Measurements from ENCODE around the gene PARN. TPM values are rescaled to one million over a fixed set of nuclear protein-coding genes. Genes with fewer than 3 reads are reported as not detected.

PARN gene
- total and polyA plus RNA-seq, 4 experiments from 2014 or later, result 41.5 to 46.4 (median 44.7) TPM

DNA sequence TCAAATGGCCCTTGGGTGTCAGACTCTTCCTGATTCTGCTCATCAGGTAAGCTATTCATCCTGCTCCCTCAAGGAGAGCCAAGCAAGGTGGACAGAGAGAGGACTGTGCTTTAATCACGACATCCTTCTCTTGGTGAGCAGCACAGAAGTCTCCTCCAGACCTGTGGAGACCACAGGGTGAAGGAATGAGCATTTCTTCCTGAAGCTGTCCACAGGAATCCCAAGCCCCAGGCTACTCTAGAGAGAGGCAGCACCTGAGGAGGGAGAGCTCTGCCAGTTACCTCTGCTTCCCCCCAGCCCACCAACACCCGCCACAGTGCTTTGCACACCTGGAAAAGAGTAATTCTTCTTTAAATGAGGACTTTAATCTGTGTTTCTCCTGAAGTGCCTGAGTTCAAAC is 100.0 kb downstream of the PARN start:
- Mint-ChIP-seq H3K36me3 (peaks cover 14 to 33% of the 10 kb centered on the region in 2 donors), H3K9me3 (peaks cover 0 to 4% (median 0%) of the 10 kb centered on the region in 8 donors), H3K4me3 (no peak overlapping the region), H3K27me3 (no peaks in the 10 kb centered on the region), H3K4me1 (peaks cover 1 to 7% (median 5%) of the 10 kb centered on the region in 4 donors), H3K27ac (no peak overlapping the region)
- no peak overlapping the region for H3K27ac ChIP-seq (ENCODE audit: low read depth, low read length)
- no peak overlapping the region for H3K4me3 ChIP-seq (ENCODE audit: low read length in 2 of 2)
- no peaks in the 10 kb centered on the region for H3K36me3 ChIP-seq (ENCODE audit: insufficient read depth, low read length)
- intact Hi-C loops (cut with micrococcal nuclease), result no loop called here
- ChIA-PET CTCF (ENCODE audit: partially characterized antibody) (interaction anchor here (2.0 kb wide), 2 partner anchors 33 to 280 kb away, joined by 5 to 9 read pairs; no protein-coding TSS in a partner anchor), POLR2A (ENCODE audit: partially characterized antibody) (no interaction called here)
- no peaks in the 10 kb centered on the region for H3K27me3 ChIP-seq (ENCODE audit: insufficient read depth, low read length)
- no peak for DNase-seq
- no peaks in the 10 kb centered on the region for H3K4me1 ChIP-seq (ENCODE audit: insufficient read depth, low read length)
- no peaks in the 10 kb centered on the region for H3K9me3 ChIP-seq (ENCODE audit: control insufficient read depth in 1 of 2, low read length in 2 of 2)

DNA sequence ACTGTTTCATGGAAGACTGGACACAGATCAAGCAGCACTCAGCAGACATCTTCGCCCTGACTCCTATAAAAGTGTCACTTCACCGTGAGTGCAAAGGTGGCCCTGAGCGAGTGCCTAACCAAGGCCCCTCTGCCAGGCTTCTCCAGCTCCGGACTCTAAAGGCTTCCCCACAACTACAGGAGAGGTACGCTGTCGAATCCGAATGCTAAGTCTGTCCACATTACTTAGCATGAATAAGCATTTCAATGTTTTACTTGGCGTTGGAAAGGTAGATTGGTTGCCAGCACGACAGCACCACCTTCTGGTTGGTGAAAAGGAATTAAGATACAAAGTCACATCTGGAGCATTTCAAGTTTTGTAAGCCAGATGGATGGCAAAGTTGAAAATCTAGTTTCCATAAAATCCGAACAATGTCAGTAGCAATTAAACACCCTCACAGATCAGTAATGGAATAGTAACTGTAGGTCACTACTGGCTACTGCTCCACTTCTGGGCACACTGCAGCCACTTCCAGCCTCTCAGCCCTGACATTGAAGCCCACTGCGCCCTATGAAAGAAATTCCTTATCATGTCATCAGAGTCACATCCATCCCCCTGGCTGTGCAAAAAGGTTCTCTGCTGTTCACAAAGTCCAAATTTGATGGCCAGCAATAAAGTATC is 100.9 kb downstream of the PARN start:
- no peak overlapping the region for H3K4me3 Mint-ChIP-seq
- peaks cover 1 to 7% (median 6%) of the 10 kb centered on the region in 4 donors for H3K4me1 Mint-ChIP-seq
- ChIA-PET CTCF (ENCODE audit: partially characterized antibody) (interaction anchor here (0.9 to 2.5 kb wide), 5 partner anchors 14 to 605 kb away, joined by 5 to 9 read pairs (median 6); no protein-coding TSS in a partner anchor), POLR2A (ENCODE audit: partially characterized antibody) (no interaction called here)
- no peak overlapping the region for H3K27ac Mint-ChIP-seq
- H3K9me3 Mint-ChIP-seq, result peaks cover 0 to 4% (median 0%) of the 10 kb centered on the region in 8 donors
- H3K36me3 ChIP-seq (ENCODE audit: insufficient read depth, low read length), result no peaks in the 10 kb centered on the region
- peaks cover 14 to 33% of the 10 kb centered on the region in 2 donors for H3K36me3 Mint-ChIP-seq
- H3K4me3 ChIP-seq (ENCODE audit: low read length in 2 of 2), result no peak overlapping the region
- no peaks in the 10 kb centered on the region for H3K27me3 ChIP-seq (ENCODE audit: insufficient read depth, low read length)
- no peaks in the 10 kb centered on the region for H3K9me3 ChIP-seq (ENCODE audit: control insufficient read depth in 1 of 2, low read length in 2 of 2)
- no peak overlapping the region for H3K27ac ChIP-seq (ENCODE audit: low read depth, low read length)
- H3K27me3 Mint-ChIP-seq, result no peaks in the 10 kb centered on the region
- DNase-seq, result peak in 4 of 5 donors; percentile 39 to 44 (median 40)
- no peaks in the 10 kb centered on the region for H3K4me1 ChIP-seq (ENCODE audit: insufficient read depth, low read length)
- intact Hi-C loops (cut with micrococcal nuclease), result loop anchor here (1.0 kb wide), 1 partner anchor 280 kb away; no protein-coding TSS in a partner anchor

DNA sequence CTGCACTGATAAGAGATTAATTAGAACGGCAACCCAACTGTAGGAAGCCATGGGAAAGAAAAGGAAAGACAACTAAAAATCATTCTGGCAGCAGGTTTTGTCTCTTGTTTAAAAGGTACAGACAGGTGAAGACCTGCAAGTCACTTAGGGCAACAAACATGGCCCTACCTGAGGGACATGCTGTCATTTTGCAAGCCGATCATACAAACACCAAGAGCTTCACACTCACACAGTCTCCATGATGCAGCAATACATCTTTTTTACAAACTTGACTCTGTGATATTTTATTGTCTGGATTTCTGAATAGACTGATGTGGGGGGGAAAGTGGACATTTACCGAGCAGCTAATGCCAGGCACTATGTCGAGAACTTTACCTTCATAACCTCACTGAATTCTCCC is 101.8 kb downstream of the PARN start:
- Mint-ChIP-seq H3K4me1 (peaks cover 1 to 9% (median 8%) of the 10 kb centered on the region in 4 donors), H3K36me3 (peaks cover 11 to 25% of the 10 kb centered on the region in 2 donors), H3K4me3 (no peak overlapping the region), H3K27ac (no peak overlapping the region), H3K27me3 (no peaks in the 10 kb centered on the region), H3K9me3 (no peaks in the 10 kb centered on the region)
- Histone ChIP-seq H3K36me3 (ENCODE audit: insufficient read depth, low read length) (no peaks in the 10 kb centered on the region), H3K4me1 (ENCODE audit: insufficient read depth, low read length) (no peaks in the 10 kb centered on the region), H3K27ac (ENCODE audit: low read depth, low read length) (no peak overlapping the region), H3K9me3 (ENCODE audit: control insufficient read depth in 1 of 2, low read length in 2 of 2) (no peaks in the 10 kb centered on the region), H3K4me3 (ENCODE audit: low read length in 2 of 2) (no peak overlapping the region), H3K27me3 (ENCODE audit: insufficient read depth, low read length) (no peaks in the 10 kb centered on the region)
- ChIA-PET CTCF (ENCODE audit: partially characterized antibody) (interaction anchor here (0.9 to 3.3 kb wide), 5 partner anchors 13 to 605 kb away, joined by 5 to 14 read pairs (median 6); no protein-coding TSS in a partner anchor), POLR2A (ENCODE audit: partially characterized antibody) (no interaction called here)
- intact Hi-C loops (cut with micrococcal nuclease), result no loop called here
- DNase-seq, result no peak

DNA sequence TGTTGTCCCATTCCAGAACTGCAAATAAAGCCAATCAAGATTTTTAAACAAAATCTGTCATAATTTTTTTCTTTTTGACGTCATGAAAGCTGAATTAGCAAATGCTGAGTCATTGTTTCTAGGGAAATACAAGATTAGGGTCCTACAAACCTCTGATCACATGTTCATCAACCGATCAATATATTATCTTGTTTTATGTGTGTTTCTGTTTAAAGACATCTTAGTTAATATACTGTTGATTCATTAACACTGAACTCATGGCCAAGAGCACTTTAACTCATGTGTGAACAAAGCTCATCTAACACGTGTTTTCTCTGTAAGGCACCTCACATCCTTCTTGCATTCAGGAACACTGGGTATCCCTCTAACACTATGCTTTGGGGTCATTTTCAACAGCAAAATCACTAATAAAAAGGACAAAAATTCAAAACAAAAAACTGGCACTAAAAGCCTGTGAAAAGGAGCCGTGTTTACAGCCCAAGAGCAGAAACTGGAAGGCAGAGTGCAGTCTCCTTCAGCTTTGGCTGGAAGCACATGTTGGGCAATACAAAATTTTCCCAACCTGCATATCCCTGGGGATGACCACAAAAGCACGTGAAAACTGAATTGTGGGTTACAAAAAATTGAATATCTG is 102.5 kb downstream of the PARN start:
- POLR2A ChIA-PET (ENCODE audit: partially characterized antibody), result no interaction called here
- intact Hi-C loops (cut with micrococcal nuclease), result no loop called here
- H3K4me3 Mint-ChIP-seq, result peak overlapping the region in 2 of 8 donors; percentile 12 to 47

DNA sequence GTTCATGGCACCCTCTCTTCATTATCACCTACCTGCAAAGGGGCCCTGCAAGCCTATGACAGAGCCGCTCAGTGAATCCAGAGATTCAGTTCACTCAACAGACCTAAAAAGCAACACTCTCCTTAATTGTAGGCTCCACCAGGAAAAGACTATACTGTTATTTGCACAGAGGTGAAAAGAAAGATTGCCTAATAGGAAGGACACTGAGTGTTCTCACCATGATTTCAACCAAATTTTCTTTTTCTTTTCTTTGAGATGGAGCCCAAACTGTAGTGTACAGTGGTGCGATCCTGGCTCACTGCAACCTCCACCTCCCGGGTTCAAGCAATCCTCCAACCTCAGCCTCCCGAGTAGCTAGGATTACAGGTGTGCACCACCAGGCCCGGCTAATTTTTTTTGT is 104.5 kb downstream of the PARN start:
- intact Hi-C loops (cut with micrococcal nuclease), result no loop called here
- Histone ChIP-seq H3K9me3 (ENCODE audit: control insufficient read depth in 1 of 2, low read length in 2 of 2) (no peaks in the 10 kb centered on the region), H3K27ac (ENCODE audit: low read depth, low read length) (no peak overlapping the region), H3K27me3 (ENCODE audit: insufficient read depth, low read length) (no peaks in the 10 kb centered on the region), H3K36me3 (ENCODE audit: insufficient read depth, low read length) (no peaks in the 10 kb centered on the region), H3K4me1 (ENCODE audit: insufficient read depth, low read length) (peaks cover 5% of the 10 kb centered on the region), H3K4me3 (ENCODE audit: low read length in 2 of 2) (no peak overlapping the region)
- H3K27ac Mint-ChIP-seq, result no peak overlapping the region
- no peak overlapping the region for H3K4me3 Mint-ChIP-seq
- no peaks in the 10 kb centered on the region for H3K9me3 Mint-ChIP-seq
- DNase-seq, result no peak
- H3K36me3 Mint-ChIP-seq, result peaks cover 9 to 12% of the 10 kb centered on the region in 2 donors
- CTCF ChIA-PET (ENCODE audit: partially characterized antibody), result interaction anchor here (3.3 kb wide), 1 partner anchor 276 kb away, joined by 14 read pairs; no protein-coding TSS in a partner anchor
- peaks cover 2 to 23% (median 17%) of the 10 kb centered on the region in 4 donors for H3K4me1 Mint-ChIP-seq
- H3K27me3 Mint-ChIP-seq, result no peaks in the 10 kb centered on the region
- POLR2A ChIA-PET (ENCODE audit: partially characterized antibody), result no interaction called here

More for the DNA sequence above, 102.5 kb downstream of the PARN start:
- peaks cover 1 to 14% (median 11%) of the 10 kb centered on the region in 4 donors for H3K4me1 Mint-ChIP-seq
- H3K9me3 Mint-ChIP-seq, result no peaks in the 10 kb centered on the region
- CTCF ChIA-PET (ENCODE audit: partially characterized antibody), result interaction anchor here (0.9 to 3.3 kb wide), 6 partner anchors 13 to 608 kb away, joined by 3 to 14 read pairs (median 4); partner anchors contain the start of gene ERCC4
- H3K36me3 ChIP-seq (ENCODE audit: insufficient read depth, low read length), result no peaks in the 10 kb centered on the region
- H3K27ac Mint-ChIP-seq, result peak overlapping the region in 1 of 7 donors; percentile 33
- no peak overlapping the region for H3K27ac ChIP-seq (ENCODE audit: low read depth, low read length)
- no peaks in the 10 kb centered on the region for H3K4me1 ChIP-seq (ENCODE audit: insufficient read depth, low read length)
- H3K36me3 Mint-ChIP-seq, result peaks cover 11 to 22% of the 10 kb centered on the region in 2 donors
- H3K27me3 ChIP-seq (ENCODE audit: insufficient read depth, low read length), result no peaks in the 10 kb centered on the region
- no peaks in the 10 kb centered on the region for H3K9me3 ChIP-seq (ENCODE audit: control insufficient read depth in 1 of 2, low read length in 2 of 2)
- DNase-seq, result no peak
- no peak overlapping the region for H3K4me3 ChIP-seq (ENCODE audit: low read length in 2 of 2)
- H3K27me3 Mint-ChIP-seq, result no peaks in the 10 kb centered on the region

DNA sequence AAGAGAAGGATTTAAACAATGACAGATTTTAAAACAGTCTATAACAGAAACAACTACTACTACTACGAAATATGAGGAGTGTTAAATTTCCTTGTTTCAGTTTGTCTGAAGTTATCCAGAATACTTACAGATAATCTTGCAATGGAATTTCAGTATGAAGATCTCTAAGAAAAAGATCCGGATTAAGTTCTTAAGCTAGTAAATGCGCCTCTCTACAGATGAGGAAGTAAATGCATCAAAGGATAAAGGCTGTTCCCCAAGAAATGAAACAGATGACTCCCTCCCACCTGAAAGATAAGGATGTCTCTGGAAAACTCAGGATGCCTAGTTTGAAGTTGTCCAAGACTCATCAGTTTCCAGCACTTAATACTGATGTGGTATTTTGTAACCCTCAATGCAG is 105.1 kb downstream of the PARN start:
- Mint-ChIP-seq H3K27ac (no peak overlapping the region), H3K27me3 (no peaks in the 10 kb centered on the region), H3K36me3 (peaks cover 6 to 10% of the 10 kb centered on the region in 2 donors), H3K9me3 (no peaks in the 10 kb centered on the region), H3K4me1 (peaks cover 3 to 26% (median 17%) of the 10 kb centered on the region in 4 donors), H3K4me3 (no peak overlapping the region)
- POLR2A ChIA-PET (ENCODE audit: partially characterized antibody), result no interaction called here
- no peaks in the 10 kb centered on the region for H3K9me3 ChIP-seq (ENCODE audit: control insufficient read depth in 1 of 2, low read length in 2 of 2)
- no peak overlapping the region for H3K27ac ChIP-seq (ENCODE audit: low read depth, low read length)
- H3K4me1 ChIP-seq (ENCODE audit: insufficient read depth, low read length), result peaks cover 5% of the 10 kb centered on the region
- H3K27me3 ChIP-seq (ENCODE audit: insufficient read depth, low read length), result no peaks in the 10 kb centered on the region
- intact Hi-C loops (cut with micrococcal nuclease), result no loop called here
- CTCF ChIA-PET (ENCODE audit: partially characterized antibody), result no interaction called here
- no peak overlapping the region for H3K4me3 ChIP-seq (ENCODE audit: low read length in 2 of 2)
- H3K36me3 ChIP-seq (ENCODE audit: insufficient read depth, low read length), result no peaks in the 10 kb centered on the region
- no peak for DNase-seq

DNA sequence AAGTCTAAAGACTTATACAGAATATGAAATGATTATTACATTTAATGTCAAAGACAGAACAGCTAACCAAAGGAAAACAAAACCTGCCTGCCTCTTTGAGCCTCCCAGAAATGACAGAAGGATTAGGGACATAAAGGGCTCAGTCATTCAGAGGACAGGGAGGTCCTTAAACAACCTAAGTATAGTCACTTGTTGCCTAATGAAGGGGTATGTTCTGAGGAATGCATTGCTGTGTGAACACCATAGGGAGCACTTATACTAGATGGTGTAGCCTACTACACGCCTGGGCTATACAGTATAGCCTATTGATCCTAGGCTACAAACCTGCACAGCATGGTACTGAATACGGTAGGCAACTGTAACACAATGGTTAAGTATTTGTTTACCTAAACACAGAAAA is 106.4 kb downstream of the PARN start:
- intact Hi-C loops (cut with micrococcal nuclease), result no loop called here
- Histone ChIP-seq H3K27me3 (ENCODE audit: insufficient read depth, low read length) (no peaks in the 10 kb centered on the region), H3K36me3 (ENCODE audit: insufficient read depth, low read length) (no peaks in the 10 kb centered on the region), H3K27ac (ENCODE audit: low read depth, low read length) (no peak overlapping the region), H3K4me1 (ENCODE audit: insufficient read depth, low read length) (peaks cover 5% of the 10 kb centered on the region), H3K4me3 (ENCODE audit: low read length in 2 of 2) (no peak overlapping the region), H3K9me3 (ENCODE audit: control insufficient read depth in 1 of 2, low read length in 2 of 2) (no peaks in the 10 kb centered on the region)
- Mint-ChIP-seq H3K27me3 (no peaks in the 10 kb centered on the region), H3K4me3 (no peak overlapping the region), H3K9me3 (no peaks in the 10 kb centered on the region), H3K27ac (no peak overlapping the region), H3K4me1 (peaks cover 6 to 28% (median 17%) of the 10 kb centered on the region in 4 donors), H3K36me3 (peaks cover 0 to 4% of the 10 kb centered on the region in 2 donors)
- ChIA-PET POLR2A (ENCODE audit: partially characterized antibody) (no interaction called here), CTCF (ENCODE audit: partially characterized antibody) (no interaction called here)
- no peak for DNase-seq
